ENCODE measurements around the gene MTOR. TPM values are rescaled to one million over a fixed set of nuclear protein-coding genes. Genes with fewer than 3 reads are reported as not detected.
"Not testable (repeated sequence)": the region's sequence is repeated elsewhere in the genome, so short reads cannot be mapped to it uniquely, and the experiment has no call there.

The MTOR gene
- total RNA-seq, 3 donors from 2014 or later = 37.9 to 50.5 (median 42.5) TPM

- intact Hi-C loops (cut with DNase I, micrococcal nuclease) = no loop called here
- no peak for DNase-seq
- H3K36me3 ChIP-seq (ENCODE audit: low read depth) = peaks cover 11% of the 10 kb centered on the region
- no peak for ATAC-seq
- no peak overlapping the region for H3K4me3 ChIP-seq
- H3K9me3 ChIP-seq = no peaks in the 10 kb centered on the region
- peaks cover 7% of the 10 kb centered on the region for H3K4me1 ChIP-seq (ENCODE audit: low read depth)
- TF ChIP-seq, protein P1, sequence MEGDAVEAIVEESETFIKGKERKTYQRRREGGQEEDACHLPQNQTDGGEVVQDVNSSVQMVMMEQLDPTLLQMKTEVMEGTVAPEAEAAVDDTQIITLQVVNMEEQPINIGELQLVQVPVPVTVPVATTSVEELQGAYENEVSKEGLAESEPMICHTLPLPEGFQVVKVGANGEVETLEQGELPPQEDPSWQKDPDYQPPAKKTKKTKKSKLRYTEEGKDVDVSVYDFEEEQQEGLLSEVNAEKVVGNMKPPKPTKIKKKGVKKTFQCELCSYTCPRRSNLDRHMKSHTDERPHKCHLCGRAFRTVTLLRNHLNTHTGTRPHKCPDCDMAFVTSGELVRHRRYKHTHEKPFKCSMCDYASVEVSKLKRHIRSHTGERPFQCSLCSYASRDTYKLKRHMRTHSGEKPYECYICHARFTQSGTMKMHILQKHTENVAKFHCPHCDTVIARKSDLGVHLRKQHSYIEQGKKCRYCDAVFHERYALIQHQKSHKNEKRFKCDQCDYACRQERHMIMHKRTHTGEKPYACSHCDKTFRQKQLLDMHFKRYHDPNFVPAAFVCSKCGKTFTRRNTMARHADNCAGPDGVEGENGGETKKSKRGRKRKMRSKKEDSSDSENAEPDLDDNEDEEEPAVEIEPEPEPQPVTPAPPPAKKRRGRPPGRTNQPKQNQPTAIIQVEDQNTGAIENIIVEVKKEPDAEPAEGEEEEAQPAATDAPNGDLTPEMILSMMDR (IDR thresholded peaks at IDR 0.05) = no peak
Measured at GRCh38 chr1:11064942-11065341, 197.4 kb downstream of the MTOR start.

- ATAC-seq; H3K9me3 ChIP-seq; H3K4me1 ChIP-seq (ENCODE audit: low read depth); intact Hi-C loops (cut with DNase I, micrococcal nuclease); H3K36me3 ChIP-seq (ENCODE audit: low read depth); H3K4me3 ChIP-seq; DNase-seq: not testable (repeated sequence)
Measured at GRCh38 chr1:11063937-11064537, 198.3 kb downstream of the MTOR start.

DNA sequence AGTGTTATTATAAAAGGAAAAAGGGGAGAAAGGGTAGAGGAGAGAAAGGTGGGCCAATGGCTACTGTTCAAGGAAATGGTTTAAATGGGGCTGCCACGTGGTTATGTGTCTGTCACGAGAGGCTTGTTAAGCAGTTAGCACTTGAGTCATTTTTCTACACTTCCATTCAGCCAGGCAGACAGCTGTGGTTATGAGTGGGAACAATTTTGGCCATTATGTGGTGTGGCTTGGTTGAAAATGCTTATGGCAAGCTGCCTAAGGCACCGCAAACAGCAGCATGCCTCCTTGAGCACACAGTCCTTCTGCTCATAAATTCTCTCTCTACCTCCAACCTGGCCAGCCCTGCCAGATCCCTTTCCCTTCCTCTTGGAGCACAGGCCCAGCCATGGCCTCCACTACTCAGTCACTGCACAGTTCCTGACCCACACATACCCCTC lies 199.4 kb downstream of the MTOR start:
- peaks cover 7% of the 10 kb centered on the region for H3K36me3 ChIP-seq (ENCODE audit: low read depth)
- intact Hi-C loops (cut with DNase I, micrococcal nuclease) = no loop called here
- TF ChIP-seq, protein P1 (IDR thresholded peaks at IDR 0.05) = no peak
- H3K4me3 ChIP-seq = no peak overlapping the region
- peaks cover 14% of the 10 kb centered on the region for H3K4me1 ChIP-seq (ENCODE audit: low read depth)
- DNase-seq (no peak), ATAC-seq (no peak)
- no peaks in the 10 kb centered on the region for H3K9me3 ChIP-seq

- no peaks in the 10 kb centered on the region for H3K9me3 ChIP-seq
- peaks cover 14% of the 10 kb centered on the region for H3K4me1 ChIP-seq (ENCODE audit: low read depth)
- intact Hi-C loops (cut with DNase I, micrococcal nuclease) = no loop called here
- H3K4me3 ChIP-seq = no peak overlapping the region
- DNase-seq (no peak), ATAC-seq (no peak)
- TF ChIP-seq, protein P1 (IDR thresholded peaks at IDR 0.05) = no peak
- peaks cover 3% of the 10 kb centered on the region for H3K36me3 ChIP-seq (ENCODE audit: low read depth)
Measured at GRCh38 chr1:11061652-11062365, 200.5 kb downstream of the MTOR start.

DNA sequence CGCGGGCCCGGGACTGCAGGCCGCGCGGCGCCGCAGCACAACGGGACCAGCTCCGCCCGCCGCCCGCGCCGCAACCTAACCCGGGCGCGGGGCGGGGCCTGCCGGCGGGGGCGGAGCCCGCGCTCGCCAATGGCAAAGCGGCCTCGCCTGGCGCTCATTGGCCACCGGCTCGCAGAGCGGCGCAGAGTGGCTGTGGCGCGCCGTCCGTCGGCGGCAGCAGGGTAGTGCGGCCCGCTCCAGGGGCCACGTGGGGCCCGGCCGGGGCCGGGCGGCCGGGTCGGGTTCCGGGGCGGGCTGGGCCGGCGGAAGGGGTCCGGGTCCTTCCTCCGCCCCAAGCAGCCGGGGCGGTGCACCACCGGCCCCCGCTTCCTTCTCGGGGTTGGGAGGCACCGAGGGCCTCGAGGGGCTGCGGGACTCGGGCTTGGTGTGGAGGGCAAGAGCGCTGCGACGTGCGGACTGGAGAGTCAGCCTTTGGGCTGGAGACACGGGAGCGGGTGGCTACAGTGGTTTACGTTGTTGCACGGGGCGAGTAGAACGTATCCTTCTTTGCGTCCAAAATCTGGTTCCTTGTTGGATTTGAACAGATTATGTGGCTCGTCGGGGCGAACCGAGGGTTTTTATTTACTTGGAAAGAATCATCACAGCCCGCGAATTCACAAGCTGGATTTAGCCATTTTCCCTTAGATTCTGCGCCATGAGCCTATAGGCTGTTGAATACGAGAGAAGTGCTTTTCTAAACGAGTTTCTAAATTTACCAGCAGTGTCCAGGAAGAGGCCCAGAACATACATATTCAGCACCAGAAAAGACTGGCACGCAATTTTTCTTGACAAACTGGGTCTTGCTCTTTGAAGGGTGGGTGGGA lies 202.2 kb downstream of the MTOR start, which contains the start of gene SRM:
SRM (minus strand) TSS at position 51 of the 863 bp plus-strand sequence. CDS start 75 bp downstream, outside the sequence.
- intact Hi-C loops (cut with DNase I, micrococcal nuclease) = no loop called here
- ATAC-seq = peak; percentile 97
- H3K4me3 ChIP-seq = peak within 1 kb of the TSS; percentile 61

More for the DNA sequence above, 202.2 kb downstream of the MTOR start, which contains the start of gene SRM:
- Histone ChIP-seq H3K4me1 (ENCODE audit: low read depth) (peaks cover 14% of the 10 kb centered on the region), H3K9me3 (no peaks in the 10 kb centered on the region), H3K36me3 (ENCODE audit: low read depth) (no peaks in the 10 kb centered on the region)
- TF ChIP-seq, protein P1 (IDR thresholded peaks at IDR 0.05) = peak; percentile 69
- peak; percentile 93 to 95 (median 94) for DNase-seq

Data from mucosa of descending colon (tissue), 3 donors.